GM12878 (cell line): ENCODE measurements around the gene ATP6V1C2. TPM values are rescaled to one million over a fixed set of nuclear protein-coding genes. Genes with fewer than 3 reads are reported as not detected.

Experiments used
- ATAC-seq: fragments of 200-7000 bp; cut with Tn5 transposase; 3 replicates; pipeline ENCODE4 v1.9.1; 2020; ENCODE audit warnings: mild to moderate bottlenecking, moderate library complexity
- BruUV-seq: library from RNA; stranded (reverse); fragments of 400-500 nt; replicated peaks from 2 replicates; lab custom pipeline; 2021; lab: Mats Ljungman, UMichigan
- CTCF ChIA-PET: fragments of 300-600 bp; sonication (Branson Sonifier 250); formaldehyde crosslinking; extraction: SDS; loops from one replicate; lab custom pipeline; 2021; ENCODE audit warnings: inconsistent platforms; lab: Yijun Ruan, JAX
- POLR2A ChIA-PET: fragments of 350-600 bp; formaldehyde crosslinking; extraction: SDS; loops from one replicate; lab custom pipeline; 2021; ENCODE audit warnings: inconsistent platforms; lab: Charles Lee
- RAD21 ChIA-PET: fragments of 300-600 bp; sonication (Branson Sonifier 250); formaldehyde crosslinking; loops from one replicate; lab custom pipeline; 2023; ENCODE audit warnings: antibody characterized with exemption; ENCODE audit not compliant: unreplicated experiment; lab: Charles Lee
- SMC1A ChIA-PET: fragments of 300-600 bp; sonication (Branson Sonifier 250); formaldehyde crosslinking; loops from one replicate; lab custom pipeline; 2023; ENCODE audit not compliant: unreplicated experiment, uncharacterized antibody; lab: Charles Lee
- DNase-seq: peaks from one replicate; pipeline ENCODE4 v3.0.0-alpha.2; 2011; ENCODE audit warnings: low read depth, low spot score
- FAIRE-seq: peaks from 3 replicates; lab custom pipeline; 2011; peaks lifted over from hg19 to GRCh38; lab: Jason Lieb, UNC
- H2AFZ ChIP-seq: 2 replicates; pipeline ENCODE4 v1.6.0; 2011; ENCODE audit warnings: low read depth, low read length, control low read depth; ENCODE audit not compliant: control insufficient read depth
- H3K27ac ChIP-seq: 2 replicates; pipeline ENCODE4 v1.5.1; 2011; ENCODE audit warnings: control low read depth; ENCODE audit not compliant: control insufficient read depth, insufficient read depth
- H3K27me3 ChIP-seq, 2 experiments: replicated peaks in 1 of 2; 2 replicates each; pipeline versions ENCODE4 v1.6.0 to v1.6.1; 2011; ENCODE audit warnings: low read length in 1 of 2; ENCODE audit not compliant: control insufficient read depth in 2 of 2, insufficient read depth in 2 of 2
- H3K36me3 ChIP-seq, 2 experiments: 2 replicates each; pipeline ENCODE4 v1.5.1; 2011; ENCODE audit warnings: low read length in 1 of 2; ENCODE audit not compliant: control insufficient read depth in 2 of 2, insufficient read depth in 2 of 2
- H3K4me1 ChIP-seq: 2 replicates; pipeline ENCODE4 v1.6.1; 2011; ENCODE audit warnings: mild to moderate bottlenecking, low read length, moderate library complexity, mixed read lengths; ENCODE audit not compliant: control insufficient read depth, insufficient read depth
- H3K4me2 ChIP-seq: 2 replicates; pipeline ENCODE4 v1.6.0; 2011; ENCODE audit warnings: control low read depth; ENCODE audit not compliant: control insufficient read depth, insufficient read depth
- H3K4me3 ChIP-seq: fragments of 200-600 bp; sonication (generic); 2 replicates; pipeline ENCODE4 v1.5.1; 2016
- H3K79me2 ChIP-seq: 2 replicates; pipeline ENCODE4 v1.6.0; 2011; ENCODE audit warnings: low read length; ENCODE audit not compliant: control insufficient read depth, insufficient read depth
- H3K9ac ChIP-seq: 2 replicates; pipeline ENCODE4 v1.8.0; 2011; ENCODE audit warnings: low read length, control low read depth, mixed read lengths; ENCODE audit not compliant: control insufficient read depth, insufficient read depth
- H3K9me3 ChIP-seq: replicated peaks from 3 replicates; pipeline ENCODE4 v1.5.1; 2011; ENCODE audit warnings: mild to moderate bottlenecking, low read length; ENCODE audit not compliant: control insufficient read depth, insufficient read depth
- H4K20me1 ChIP-seq: 2 replicates; pipeline ENCODE4 v1.6.0; 2011; ENCODE audit not compliant: control insufficient read depth, insufficient read depth
- BCL11A ChIP-seq: IDR thresholded peaks from 2 replicates; pipeline ENCODE4 v1.6.1; 2011; ENCODE audit warnings: low read depth, low read length
- BCL3 ChIP-seq: IDR thresholded peaks from 2 replicates; pipeline ENCODE4 v1.6.1; 2011; ENCODE audit warnings: borderline replicate concordance, low read depth, mild to moderate bottlenecking, moderate library complexity, low read length; ENCODE audit not compliant: insufficient read depth, poor library complexity, severe bottlenecking
- CEBPB ChIP-seq, 2 experiments: fragments of 150-350 bp in 1 of 2; IDR thresholded peaks; 2 replicates each; pipeline ENCODE4 v1.6.1; 2012 to 2014; ENCODE audit warnings: low read depth in 2 of 2, low read length in 2 of 2, borderline replicate concordance in 1 of 2, inconsistent platforms in 1 of 2
- CHD1 ChIP-seq: IDR thresholded peaks from 2 replicates; pipeline ENCODE4 v1.6.1; 2012; ENCODE audit warnings: low read depth, low read length, improper control_type of control experiment
- ETV6 ChIP-seq, 2 experiments: fragments of 450-650 bp in 1 of 2; IDR thresholded peaks in 1 of 2; conservative IDR thresholded peaks in 1 of 2; 2 replicates each; pipeline ENCODE4 v1.6.1; 2014; ENCODE audit warnings: antibody characterized with exemption in 1 of 2, borderline replicate concordance in 1 of 2, low read depth in 1 of 2, mild to moderate bottlenecking in 1 of 2, moderate library complexity in 1 of 2
- MEF2A ChIP-seq: IDR thresholded peaks from 2 replicates; pipeline ENCODE4 v1.6.1; 2011; ENCODE audit warnings: low read depth, mild to moderate bottlenecking, low read length, moderate library complexity; ENCODE audit not compliant: insufficient read depth
- MTA3 ChIP-seq: IDR thresholded peaks from 2 replicates; pipeline ENCODE4 v1.6.1; 2012; ENCODE audit warnings: low read length, inconsistent platforms, borderline replicate concordance
- PML ChIP-seq: IDR thresholded peaks from 2 replicates; pipeline ENCODE4 v1.6.1; 2012; ENCODE audit warnings: low read length, inconsistent platforms
- POLR2A ChIP-seq: IDR thresholded peaks from 2 replicates; pipeline ENCODE4 v1.6.1; 2011; ENCODE audit warnings: low read depth, mild to moderate bottlenecking, low read length
- RCOR1 ChIP-seq: conservative IDR thresholded peaks from 2 replicates; pipeline ENCODE4 v1.6.1; 2012; ENCODE audit warnings: low read depth, low read length, improper control_type of control experiment
- SMAD1 ChIP-seq: fragments of 450-650 bp; IDR thresholded peaks from 2 replicates; pipeline ENCODE4 v1.6.1; 2018; ENCODE audit warnings: mild to moderate bottlenecking, low read depth; ENCODE audit not compliant: partially characterized antibody
- STAT3 ChIP-seq: IDR thresholded peaks from 2 replicates; pipeline ENCODE4 v1.6.1; 2011; ENCODE audit warnings: low read depth, low read length, improper control_type of control experiment
- ZNF217 ChIP-seq: fragments of 450-650 bp; IDR thresholded peaks from 2 replicates; pipeline ENCODE4 v1.6.1; 2017; ENCODE audit warnings: antibody characterized with exemption, mild to moderate bottlenecking
- ZSCAN29 ChIP-seq: fragments of 450-650 bp; IDR thresholded peaks from 2 replicates; pipeline ENCODE4 v1.6.1; 2017; ENCODE audit warnings: mild to moderate bottlenecking, moderate library complexity
- WGBS: methylation state at CpG from one replicate; pipeline ENCODE4 v1.1.6; 2016; ENCODE audit warnings: low lambda C conversion rate; ENCODE audit not compliant: insufficient replicate concordance, insufficient coverage; ENCODE audit errors: missing lambda C conversion rate; 5-methylcytosine and 5-hydroxymethylcytosine counted together
- in situ Hi-C: fragments of 300-500 bp; cut with MboI; formaldehyde crosslinking; loops from 9 replicates; pipeline ENCODE4 v1.14.3; 2018; ENCODE audit warnings: mixed read lengths
- intact Hi-C: fragments of 100-400 bp; cut with micrococcal nuclease; formaldehyde crosslinking; loops from one replicate; pipeline ENCODE4 v1.14.2; 2022; ENCODE audit not compliant: unreplicated experiment
- polyA plus RNA-seq, 11 experiments: library from polyadenylated mRNA; depleted of rRNA in 4 of 11; unstranded in 6 of 11; stranded (reverse) in 5 of 11; fragments of >200 nt; fragmentation: Nextera tagmentation in 4 of 11; fragmentation: Illumina TruSeq in 1 of 11; extraction: Ambion mirVana in 4 of 11; extraction: Trizol in 1 of 11; gene quantifications; 1 replicate in 1 of 11; 2 replicates in 10 of 11; pipeline versions ENCODE4 v1.2.1 to v1.2.3, GENCODE V29; 2011 to 2016; ENCODE audit warnings: inconsistent platforms in 2 of 11, missing spikeins in 2 of 11, low read depth in 1 of 11
- total RNA-seq, 4 experiments: library from RNA; depleted of rRNA in 3 of 4; stranded (reverse); fragments of >200 nt in 3 of 4; fragmentation: Illumina TruSeq in 1 of 4; extraction: Trizol in 1 of 4; gene quantifications; 2 replicates each; pipeline versions ENCODE4 v1.2.1 to v1.2.3, GENCODE V29; 2013 to 2021
- TF ChIP-seq, protein P1 (sequence below): fragments of 450-650 bp; formaldehyde crosslinking; IDR thresholded peaks from 2 replicates; pipeline ENCODE4 v1.4.0; 2020; ENCODE audit warnings: mild to moderate bottlenecking, moderate library complexity
- TF ChIP-seq, protein P2 (sequence below): fragments of 450-650 bp; IDR thresholded peaks from 2 replicates; pipeline ENCODE4 v1.6.1; 2017; ENCODE audit warnings: mild to moderate bottlenecking, moderate library complexity

The ATP6V1C2 gene
- total and polyA plus RNA-seq, 10 of the 15 experiments (the other 5 are each of a cell fraction or from before 2014, with no cell fraction given) = 0.04 to 1.5 (median 0.24) TPM; not detected in 1

GRCh38 chr2:10788855-10789254 is 67.4 kb downstream of the ATP6V1C2 start:
- Histone ChIP-seq H3K27me3 (no peaks in the 10 kb centered on the region), H3K27ac (no peak overlapping the region), H2AFZ (no peak overlapping the region), H3K79me2 (peaks cover 2% of the 10 kb centered on the region), H3K4me1 (peaks cover 27% of the 10 kb centered on the region), H3K4me3 (no peak overlapping the region), H3K9ac (no peak overlapping the region), H4K20me1 (0 out of 2 replicates have a peak, but pooled peaks cover 4% of the 10 kb centered on the region), H3K9me3 (no peaks in the 10 kb centered on the region), H3K4me2 (no peak overlapping the region), H3K36me3 (peaks cover 23 to 64% of the 10 kb centered on the region in 2 experiments)
- ChIA-PET CTCF (interaction anchor here (0.8 to 2.1 kb wide), 5 partner anchors 10 to 100 kb away, joined by 3 to 5 read pairs (median 4); no protein-coding TSS in a partner anchor), SMC1A (interaction anchor here (1.1 kb wide), 1 partner anchor 12 kb away, joined by 4 read pairs; no protein-coding TSS in a partner anchor), POLR2A (no interaction called here), RAD21 (interaction anchor here (0.7 kb wide), 1 partner anchor 23 kb away, joined by 5 read pairs; the partner anchor contains the start of gene PDIA6)
- WGBS = 97% methylated on average over 8 of the region's 8 CpGs
- ATAC-seq (no peak), DNase-seq (no peak), FAIRE-seq (no peak)
- BruUV-seq = no TSS peak
- in situ Hi-C loops = no loop called here
- intact Hi-C loops = no loop called here
- no peak for TF ChIP-seq BCL11A
- no peak for TF ChIP-seq ZSCAN29
- TF ChIP-seq PML = no peak
- TF ChIP-seq MTA3 = no peak
- TF ChIP-seq, protein P1, sequence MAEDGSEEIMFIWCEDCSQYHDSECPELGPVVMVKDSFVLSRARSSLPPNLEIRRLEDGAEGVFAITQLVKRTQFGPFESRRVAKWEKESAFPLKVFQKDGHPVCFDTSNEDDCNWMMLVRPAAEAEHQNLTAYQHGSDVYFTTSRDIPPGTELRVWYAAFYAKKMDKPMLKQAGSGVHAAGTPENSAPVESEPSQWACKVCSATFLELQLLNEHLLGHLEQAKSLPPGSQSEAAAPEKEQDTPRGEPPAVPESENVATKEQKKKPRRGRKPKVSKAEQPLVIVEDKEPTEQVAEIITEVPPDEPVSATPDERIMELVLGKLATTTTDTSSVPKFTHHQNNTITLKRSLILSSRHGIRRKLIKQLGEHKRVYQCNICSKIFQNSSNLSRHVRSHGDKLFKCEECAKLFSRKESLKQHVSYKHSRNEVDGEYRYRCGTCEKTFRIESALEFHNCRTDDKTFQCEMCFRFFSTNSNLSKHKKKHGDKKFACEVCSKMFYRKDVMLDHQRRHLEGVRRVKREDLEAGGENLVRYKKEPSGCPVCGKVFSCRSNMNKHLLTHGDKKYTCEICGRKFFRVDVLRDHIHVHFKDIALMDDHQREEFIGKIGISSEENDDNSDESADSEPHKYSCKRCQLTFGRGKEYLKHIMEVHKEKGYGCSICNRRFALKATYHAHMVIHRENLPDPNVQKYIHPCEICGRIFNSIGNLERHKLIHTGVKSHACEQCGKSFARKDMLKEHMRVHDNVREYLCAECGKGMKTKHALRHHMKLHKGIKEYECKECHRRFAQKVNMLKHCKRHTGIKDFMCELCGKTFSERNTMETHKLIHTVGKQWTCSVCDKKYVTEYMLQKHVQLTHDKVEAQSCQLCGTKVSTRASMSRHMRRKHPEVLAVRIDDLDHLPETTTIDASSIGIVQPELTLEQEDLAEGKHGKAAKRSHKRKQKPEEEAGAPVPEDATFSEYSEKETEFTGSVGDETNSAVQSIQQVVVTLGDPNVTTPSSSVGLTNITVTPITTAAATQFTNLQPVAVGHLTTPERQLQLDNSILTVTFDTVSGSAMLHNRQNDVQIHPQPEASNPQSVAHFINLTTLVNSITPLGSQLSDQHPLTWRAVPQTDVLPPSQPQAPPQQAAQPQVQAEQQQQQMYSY (CRISPR knock-in tag) = no peak
- TF ChIP-seq POLR2A = no peak
- no peak for TF ChIP-seq ZNF217
- no peak for TF ChIP-seq CEBPB (IDR thresholded peaks at IDR 0.05; ENCODE audit: borderline replicate concordance in 1 of 2, low read depth in 2 of 2, low read length in 2 of 2)
- TF ChIP-seq MEF2A = no peak
- TF ChIP-seq, protein P2, sequence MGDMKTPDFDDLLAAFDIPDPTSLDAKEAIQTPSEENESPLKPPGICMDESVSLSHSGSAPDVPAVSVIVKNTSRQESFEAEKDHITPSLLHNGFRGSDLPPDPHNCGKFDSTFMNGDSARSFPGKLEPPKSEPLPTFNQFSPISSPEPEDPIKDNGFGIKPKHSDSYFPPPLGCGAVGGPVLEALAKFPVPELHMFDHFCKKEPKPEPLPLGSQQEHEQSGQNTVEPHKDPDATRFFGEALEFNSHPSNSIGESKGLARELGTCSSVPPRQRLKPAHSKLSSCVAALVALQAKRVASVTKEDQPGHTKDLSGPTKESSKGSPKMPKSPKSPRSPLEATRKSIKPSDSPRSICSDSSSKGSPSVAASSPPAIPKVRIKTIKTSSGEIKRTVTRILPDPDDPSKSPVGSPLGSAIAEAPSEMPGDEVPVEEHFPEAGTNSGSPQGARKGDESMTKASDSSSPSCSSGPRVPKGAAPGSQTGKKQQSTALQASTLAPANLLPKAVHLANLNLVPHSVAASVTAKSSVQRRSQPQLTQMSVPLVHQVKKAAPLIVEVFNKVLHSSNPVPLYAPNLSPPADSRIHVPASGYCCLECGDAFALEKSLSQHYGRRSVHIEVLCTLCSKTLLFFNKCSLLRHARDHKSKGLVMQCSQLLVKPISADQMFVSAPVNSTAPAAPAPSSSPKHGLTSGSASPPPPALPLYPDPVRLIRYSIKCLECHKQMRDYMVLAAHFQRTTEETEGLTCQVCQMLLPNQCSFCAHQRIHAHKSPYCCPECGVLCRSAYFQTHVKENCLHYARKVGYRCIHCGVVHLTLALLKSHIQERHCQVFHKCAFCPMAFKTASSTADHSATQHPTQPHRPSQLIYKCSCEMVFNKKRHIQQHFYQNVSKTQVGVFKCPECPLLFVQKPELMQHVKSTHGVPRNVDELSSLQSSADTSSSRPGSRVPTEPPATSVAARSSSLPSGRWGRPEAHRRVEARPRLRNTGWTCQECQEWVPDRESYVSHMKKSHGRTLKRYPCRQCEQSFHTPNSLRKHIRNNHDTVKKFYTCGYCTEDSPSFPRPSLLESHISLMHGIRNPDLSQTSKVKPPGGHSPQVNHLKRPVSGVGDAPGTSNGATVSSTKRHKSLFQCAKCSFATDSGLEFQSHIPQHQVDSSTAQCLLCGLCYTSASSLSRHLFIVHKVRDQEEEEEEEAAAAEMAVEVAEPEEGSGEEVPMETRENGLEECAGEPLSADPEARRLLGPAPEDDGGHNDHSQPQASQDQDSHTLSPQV = no peak
- TF ChIP-seq ETV6 (conservative IDR thresholded peaks at IDR 0.05 in 1 of 2, IDR thresholded peaks at IDR 0.05 in 1 of 2; ENCODE audit: borderline replicate concordance in 1 of 2, low read depth in 1 of 2) = no peak
- no peak for TF ChIP-seq BCL3
- TF ChIP-seq STAT3 = no peak
- TF ChIP-seq RCOR1 = no peak
- no peak for TF ChIP-seq CHD1
- no peak for TF ChIP-seq SMAD1
